ENCODE measurements around the gene DUSP1.

DNA sequence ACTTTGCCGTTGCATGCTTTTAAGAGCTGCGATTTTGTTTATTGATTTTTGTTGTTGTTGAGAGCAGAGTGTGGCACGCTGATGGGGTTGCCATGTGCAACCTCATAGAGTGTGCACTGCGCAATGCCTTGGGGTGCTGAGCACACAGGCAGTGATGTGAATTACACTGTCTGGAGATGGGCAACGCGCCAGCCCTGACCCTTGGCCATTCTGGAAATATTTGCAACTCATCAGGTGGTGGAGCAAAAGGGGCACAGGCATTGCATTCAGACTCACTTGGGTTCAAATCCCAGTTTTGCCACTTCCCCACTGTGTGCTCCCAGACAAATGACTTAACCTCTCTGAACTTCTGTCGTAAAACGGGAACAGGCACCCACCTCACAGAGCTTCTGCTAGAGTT, 25.6 kb downstream of the DUSP1 start:
- TF ChIP-seq POLR2A (IDR thresholded peaks at IDR 0.05): no peak
- TF ChIP-seq, protein P1, sequence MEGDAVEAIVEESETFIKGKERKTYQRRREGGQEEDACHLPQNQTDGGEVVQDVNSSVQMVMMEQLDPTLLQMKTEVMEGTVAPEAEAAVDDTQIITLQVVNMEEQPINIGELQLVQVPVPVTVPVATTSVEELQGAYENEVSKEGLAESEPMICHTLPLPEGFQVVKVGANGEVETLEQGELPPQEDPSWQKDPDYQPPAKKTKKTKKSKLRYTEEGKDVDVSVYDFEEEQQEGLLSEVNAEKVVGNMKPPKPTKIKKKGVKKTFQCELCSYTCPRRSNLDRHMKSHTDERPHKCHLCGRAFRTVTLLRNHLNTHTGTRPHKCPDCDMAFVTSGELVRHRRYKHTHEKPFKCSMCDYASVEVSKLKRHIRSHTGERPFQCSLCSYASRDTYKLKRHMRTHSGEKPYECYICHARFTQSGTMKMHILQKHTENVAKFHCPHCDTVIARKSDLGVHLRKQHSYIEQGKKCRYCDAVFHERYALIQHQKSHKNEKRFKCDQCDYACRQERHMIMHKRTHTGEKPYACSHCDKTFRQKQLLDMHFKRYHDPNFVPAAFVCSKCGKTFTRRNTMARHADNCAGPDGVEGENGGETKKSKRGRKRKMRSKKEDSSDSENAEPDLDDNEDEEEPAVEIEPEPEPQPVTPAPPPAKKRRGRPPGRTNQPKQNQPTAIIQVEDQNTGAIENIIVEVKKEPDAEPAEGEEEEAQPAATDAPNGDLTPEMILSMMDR (IDR thresholded peaks at IDR 0.05): no peak

Data from testis (tissue), 2 donors.